BLaER1 treated with 17β-estradiol and CSF1 and Interleukin-3, amounts not matched to agents 10 nM and 100 nM (cell line): ENCODE measurements around the gene SHISA8.

Experiments
- H3K27ac ChIP-seq, 11 experiments: shearing (Covaris generic); formaldehyde crosslinking; 2 replicates each; pipeline ENCODE4 v1.8.1; 2022
- H3K27me3 ChIP-seq, 11 experiments: shearing (Covaris generic); formaldehyde crosslinking; 2 replicates each; pipeline ENCODE4 v1.8.1; 2022
- H3K36me3 ChIP-seq, 11 experiments: shearing (Covaris generic); formaldehyde crosslinking; 2 replicates each; pipeline ENCODE4 v1.8.1; 2022
- H3K4me1 ChIP-seq, 10 experiments: shearing (Covaris generic); formaldehyde crosslinking; 2 replicates each; pipeline ENCODE4 v1.8.1; 2022
- H3K4me2 ChIP-seq, 11 experiments: shearing (Covaris generic); formaldehyde crosslinking; 2 replicates each; pipeline ENCODE4 v1.8.1; 2022
- H3K4me3 ChIP-seq, 10 experiments: shearing (Covaris generic); formaldehyde crosslinking; 2 replicates each; pipeline ENCODE4 v1.8.1; 2022
- H3K9ac ChIP-seq, 11 experiments: shearing (Covaris generic); formaldehyde crosslinking; 2 replicates each; pipeline ENCODE4 v1.8.1; 2022
- H3K9me3 ChIP-seq, 11 experiments: shearing (Covaris generic); formaldehyde crosslinking; replicated peaks in 1 of 11; 2 replicates each; pipeline ENCODE4 v1.8.1; 2022
- H4K20me1 ChIP-seq, 11 experiments: shearing (Covaris generic); formaldehyde crosslinking; 2 replicates each; pipeline ENCODE4 v1.8.1; 2022
- Cebpa-rat ChIP-seq, 11 experiments: shearing (Covaris generic); IDR thresholded peaks; 2 replicates each; pipeline ENCODE4 v1.8.1; 2022

SHISA8 gene

DNA sequence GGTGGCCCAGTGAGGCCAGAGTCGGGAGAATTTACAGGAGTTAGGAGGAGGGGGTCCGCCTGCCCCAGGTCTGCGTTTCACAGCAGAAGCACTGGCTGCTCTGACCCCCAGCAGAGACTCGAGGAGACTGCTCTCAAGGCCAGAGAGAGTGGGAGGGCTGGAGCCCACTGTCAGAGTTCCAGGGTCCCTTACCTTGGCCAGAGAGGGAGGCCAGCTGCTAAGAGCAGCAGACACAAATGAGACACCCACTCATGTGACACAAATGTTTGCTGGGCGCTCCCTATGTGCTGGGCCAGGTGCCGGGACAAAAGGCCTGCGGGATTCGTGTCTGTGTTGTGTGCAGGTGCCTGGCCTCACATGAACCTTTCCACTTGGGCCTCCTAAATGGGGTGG is 14.5 kb upstream of the SHISA8 start:
- no peak for TF ChIP-seq Cebpa-rat (IDR thresholded peaks at IDR 0.05)
- H3K36me3 ChIP-seq = peaks cover 0 to 3% (median 0%) of the 10 kb centered on the region in 11 experiments; a peak in 3 of 22 replicates
- H3K9ac ChIP-seq = peak overlapping the region in 6 of 11 experiments; percentile 17 to 97 (median 62); a peak in 9 of 22 replicates
- peak overlapping the region in 6 of 11 experiments; percentile 46 to 94 (median 68); a peak in 12 of 22 replicates for H3K27ac ChIP-seq
- H4K20me1 ChIP-seq = peaks cover 0 to 31% (median 12%) of the 10 kb centered on the region in 11 experiments; a peak in 14 of 22 replicates
- peak overlapping the region in 10 of 11 experiments; percentile 29 to 99 (median 94); a peak in 20 of 22 replicates for H3K4me2 ChIP-seq
- peaks cover 48 to 95% (median 91%) of the 10 kb centered on the region in 10 experiments for H3K4me1 ChIP-seq
- H3K27me3 ChIP-seq = peaks cover 0 to 45% (median 0%) of the 10 kb centered on the region in 11 experiments; a peak in 7 of 22 replicates
- no peaks in the 10 kb centered on the region for H3K9me3 ChIP-seq
- no peak overlapping the region; a peak in 1 of 20 replicates for H3K4me3 ChIP-seq

DNA sequence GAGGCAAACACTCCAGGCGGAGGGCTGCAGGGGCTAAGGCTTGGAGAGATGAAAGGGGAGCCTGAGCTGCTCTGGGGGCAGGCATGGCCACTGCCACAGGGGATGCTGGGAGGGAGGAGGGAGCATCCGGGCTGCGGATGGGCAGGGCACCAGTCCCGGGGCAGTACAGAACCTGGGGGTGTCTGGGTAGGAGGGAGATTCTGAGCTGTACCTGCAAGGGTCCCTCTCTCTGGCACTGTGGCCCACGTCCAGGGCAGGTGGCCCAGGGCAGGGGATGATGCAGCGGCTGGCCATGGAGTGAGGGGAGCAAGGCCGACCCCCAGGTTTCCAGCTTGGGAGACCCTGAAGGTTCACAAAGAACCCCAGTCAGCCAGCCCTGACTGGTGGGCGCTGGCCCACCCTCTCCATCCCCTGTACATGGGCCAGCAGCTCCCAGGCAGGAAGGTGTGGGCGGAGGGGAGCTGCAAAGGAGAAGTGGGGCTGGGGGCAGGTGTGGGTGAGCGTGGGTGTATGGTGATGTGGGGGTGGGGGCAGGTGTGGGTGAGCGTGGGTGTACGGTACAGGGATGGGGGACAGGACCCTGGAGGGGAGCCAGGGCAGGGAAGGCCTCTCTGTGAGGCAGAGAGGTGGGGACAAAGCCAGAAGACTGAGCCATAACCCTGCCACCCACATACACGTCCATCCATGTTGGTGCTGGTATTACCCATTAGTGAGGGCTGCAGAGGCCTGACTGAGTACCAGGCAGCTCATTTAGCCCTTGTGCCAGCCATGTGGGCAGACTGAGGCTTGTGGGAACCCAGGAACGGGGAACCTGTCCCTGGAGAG is 13.9 kb upstream of the SHISA8 start:
- peaks cover 0 to 9% (median 0%) of the 10 kb centered on the region in 11 experiments; a peak in 8 of 22 replicates for H3K36me3 ChIP-seq
- peaks cover 0 to 41% (median 0%) of the 10 kb centered on the region in 11 experiments; a peak in 7 of 22 replicates for H3K27me3 ChIP-seq
- no peaks in the 10 kb centered on the region for H3K9me3 ChIP-seq
- peaks cover 45 to 95% (median 91%) of the 10 kb centered on the region in 10 experiments for H3K4me1 ChIP-seq
- TF ChIP-seq Cebpa-rat (IDR thresholded peaks at IDR 0.05) = no peak
- H3K4me2 ChIP-seq = peak overlapping the region; percentile 29 to 99 (median 93)
- H3K9ac ChIP-seq = peak overlapping the region in 8 of 11 experiments; percentile 6 to 97 (median 54); a peak in 11 of 22 replicates
- H3K27ac ChIP-seq = peak overlapping the region in 8 of 11 experiments; percentile 32 to 95 (median 64); a peak in 14 of 22 replicates
- no peak overlapping the region; a peak in 1 of 20 replicates for H3K4me3 ChIP-seq
- peaks cover 0 to 25% (median 9%) of the 10 kb centered on the region in 11 experiments; a peak in 12 of 22 replicates for H4K20me1 ChIP-seq

DNA sequence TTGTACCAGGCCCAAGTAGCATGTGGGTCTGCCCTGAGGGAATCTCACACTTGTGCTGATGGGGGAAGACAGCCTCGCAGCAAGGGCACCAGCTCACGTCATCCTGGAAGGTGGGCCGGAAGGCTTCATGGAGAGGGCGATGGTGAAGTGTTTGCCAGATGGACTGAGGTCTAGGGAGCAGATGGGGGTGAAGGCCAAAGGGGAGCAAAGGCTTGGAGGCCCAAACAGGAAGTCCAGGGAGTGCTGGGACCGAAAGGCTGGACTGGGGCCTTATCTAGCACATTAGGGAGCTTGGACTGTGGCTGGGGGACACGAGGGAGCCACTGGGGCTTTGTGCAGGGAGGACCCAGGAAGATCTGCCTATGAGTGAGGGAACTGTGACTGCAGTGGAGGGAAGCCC is 12.9 kb upstream of the SHISA8 start:
- H3K36me3 ChIP-seq = peaks cover 0 to 19% (median 10%) of the 10 kb centered on the region in 11 experiments; a peak in 12 of 22 replicates
- H3K4me1 ChIP-seq = peaks cover 38 to 95% (median 91%) of the 10 kb centered on the region in 10 experiments
- peaks cover 0 to 32% (median 15%) of the 10 kb centered on the region in 11 experiments; a peak in 12 of 22 replicates for H4K20me1 ChIP-seq
- no peak for TF ChIP-seq Cebpa-rat (IDR thresholded peaks at IDR 0.05)
- H3K27me3 ChIP-seq = peaks cover 0 to 32% (median 0%) of the 10 kb centered on the region in 11 experiments; a peak in 7 of 22 replicates
- H3K4me3 ChIP-seq = no peak overlapping the region
- peak overlapping the region in 8 of 11 experiments; percentile 32 to 95 (median 64); a peak in 12 of 22 replicates for H3K27ac ChIP-seq
- peak overlapping the region in 8 of 11 experiments; percentile 13 to 97 (median 54); a peak in 11 of 22 replicates for H3K9ac ChIP-seq
- no peaks in the 10 kb centered on the region for H3K9me3 ChIP-seq
- H3K4me2 ChIP-seq = peak overlapping the region; percentile 29 to 99 (median 93); a peak in 21 of 22 replicates

DNA sequence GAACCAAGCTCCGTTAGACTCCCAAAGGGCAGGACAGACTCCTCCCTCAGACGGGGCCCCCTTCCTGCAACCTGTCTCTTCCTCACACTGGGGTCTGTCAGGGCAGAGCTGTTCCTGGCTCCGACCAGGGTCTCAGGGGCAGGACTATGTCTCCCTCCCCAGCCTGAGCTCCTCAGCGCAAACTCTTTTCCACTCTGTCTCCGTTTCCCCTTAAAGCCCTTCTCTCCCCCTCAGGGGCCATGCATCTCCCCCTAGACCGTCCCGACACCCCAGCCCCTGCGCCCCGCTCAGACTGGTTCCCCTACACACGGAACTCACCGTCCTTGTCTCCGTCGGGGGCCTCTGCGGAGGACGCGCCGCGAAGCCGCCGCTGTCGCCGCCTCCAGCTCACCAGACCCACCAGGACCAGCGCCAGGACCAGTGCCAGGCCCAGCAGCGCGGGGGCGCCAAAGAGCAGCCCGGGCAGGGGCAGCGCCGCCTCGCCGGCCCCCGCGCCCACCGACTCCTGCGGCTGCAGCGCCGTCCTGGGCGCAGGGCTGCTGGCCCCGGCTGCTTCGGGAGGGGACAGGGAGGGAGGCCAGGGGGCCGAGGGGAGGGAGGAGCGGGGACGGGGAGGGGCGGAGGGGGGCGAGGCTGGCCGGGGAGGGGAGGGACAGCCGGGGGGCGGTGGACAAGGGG is 11.0 kb upstream of the SHISA8 start:
- Histone ChIP-seq H3K4me3 (peak overlapping the region; percentile 59 to 80 (median 74)), H3K27ac (peak overlapping the region in 10 of 11 experiments; percentile 66 to 95 (median 94); a peak in 19 of 22 replicates), H3K4me2 (peak overlapping the region; percentile 91 to 99 (median 97)), H4K20me1 (peaks cover 0 to 44% (median 15%) of the 10 kb centered on the region in 11 experiments; a peak in 12 of 22 replicates), H3K9ac (peak overlapping the region; percentile 75 to 97 (median 91)), H3K9me3 (no peaks in the 10 kb centered on the region), H3K4me1 (peaks cover 33 to 95% (median 90%) of the 10 kb centered on the region in 10 experiments), H3K27me3 (peaks cover 0 to 24% (median 0%) of the 10 kb centered on the region in 11 experiments; a peak in 7 of 22 replicates), H3K36me3 (peaks cover 0 to 21% (median 11%) of the 10 kb centered on the region in 11 experiments; a peak in 12 of 22 replicates)
- TF ChIP-seq Cebpa-rat (IDR thresholded peaks at IDR 0.05) = no peak

DNA sequence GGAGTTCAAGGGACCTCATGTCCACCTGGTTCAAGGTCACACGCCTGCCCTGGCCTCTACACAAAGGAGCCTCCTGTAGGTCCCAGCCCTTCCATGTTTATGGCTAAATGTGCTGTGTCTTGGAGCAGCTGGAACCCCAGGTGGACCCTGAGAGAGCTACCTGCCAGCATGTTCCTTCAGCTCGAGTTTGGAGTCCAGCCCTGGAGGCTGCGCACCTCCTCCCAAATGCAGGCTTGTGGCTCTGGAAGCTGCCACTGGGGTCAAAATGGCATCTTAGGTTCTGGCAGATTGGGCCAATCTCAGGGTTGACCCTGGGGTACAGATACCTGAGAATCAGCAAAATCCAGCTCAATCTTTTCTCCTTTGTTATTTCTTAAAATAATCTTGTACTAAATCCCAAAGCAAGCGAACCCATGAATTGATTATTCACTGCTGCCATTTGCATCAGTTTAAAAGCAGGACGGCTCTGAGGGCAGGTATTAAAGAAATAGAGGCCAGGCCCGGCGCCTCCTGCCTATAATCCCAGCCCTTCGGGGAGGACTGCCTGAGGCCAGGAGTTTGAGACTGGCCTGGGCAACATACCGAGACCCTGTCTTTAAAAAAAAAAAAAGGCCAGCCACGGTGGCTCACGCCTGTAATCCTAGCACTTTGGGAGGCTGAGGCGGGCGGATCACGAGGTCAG is 8.9 kb upstream of the SHISA8 start:
- peaks cover 0 to 24% (median 0%) of the 10 kb centered on the region in 11 experiments; a peak in 7 of 22 replicates for H3K27me3 ChIP-seq
- peak overlapping the region in 8 of 11 experiments; percentile 91 to 99 (median 96); a peak in 16 of 22 replicates for H3K4me2 ChIP-seq
- peaks cover 49 to 95% (median 90%) of the 10 kb centered on the region in 10 experiments for H3K4me1 ChIP-seq
- H4K20me1 ChIP-seq = peaks cover 0 to 64% (median 21%) of the 10 kb centered on the region in 11 experiments; a peak in 12 of 22 replicates
- no peaks in the 10 kb centered on the region for H3K9me3 ChIP-seq
- no peak overlapping the region for H3K4me3 ChIP-seq
- peak overlapping the region in 7 of 11 experiments; percentile 0 to 89 (median 39); a peak in 8 of 22 replicates for H3K27ac ChIP-seq
- H3K36me3 ChIP-seq = peaks cover 0 to 21% (median 11%) of the 10 kb centered on the region in 11 experiments; a peak in 12 of 22 replicates
- H3K9ac ChIP-seq = peak overlapping the region in 5 of 11 experiments; percentile 23 to 97 (median 44); a peak in 7 of 22 replicates
- TF ChIP-seq Cebpa-rat (IDR thresholded peaks at IDR 0.05) = no peak

DNA sequence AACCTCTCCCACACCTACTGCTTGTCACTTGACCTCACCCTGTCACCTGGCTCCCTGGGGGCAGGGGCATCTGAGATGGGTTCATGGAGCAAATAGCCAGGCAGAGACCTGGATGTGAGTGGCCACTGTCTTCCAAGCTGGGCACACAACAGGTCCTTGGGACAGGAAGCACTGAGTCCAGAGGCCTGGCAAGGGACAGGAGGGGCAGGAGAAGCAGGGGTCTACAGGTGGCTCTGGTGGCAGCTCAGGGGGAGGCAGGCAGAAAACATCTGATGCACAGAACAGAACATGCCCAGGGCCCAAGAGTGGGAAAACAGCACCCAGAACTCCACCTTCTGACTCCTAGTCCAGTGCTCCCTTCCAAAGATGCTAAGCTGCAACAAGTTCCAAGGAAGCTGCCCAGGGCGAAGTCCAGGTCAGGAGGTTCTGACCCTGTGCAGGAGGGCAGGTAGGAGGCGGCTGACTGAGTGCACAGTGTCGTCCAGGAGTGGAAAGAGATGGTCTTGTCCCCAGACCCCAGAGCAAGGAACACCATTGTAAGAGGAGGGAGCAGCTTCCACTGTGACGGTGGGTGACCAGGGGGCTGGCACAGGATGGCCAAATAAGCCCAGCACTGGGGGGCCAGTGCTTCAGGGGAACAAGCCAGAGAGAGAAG is 8.2 kb upstream of the SHISA8 start:
- H3K9ac ChIP-seq = peak overlapping the region in 5 of 11 experiments; percentile 23 to 97 (median 44); a peak in 7 of 22 replicates
- no peak for TF ChIP-seq Cebpa-rat (IDR thresholded peaks at IDR 0.05)
- peaks cover 0 to 24% (median 2%) of the 10 kb centered on the region in 11 experiments; a peak in 14 of 22 replicates for H3K27me3 ChIP-seq
- peaks cover 0 to 70% (median 26%) of the 10 kb centered on the region in 11 experiments; a peak in 15 of 22 replicates for H4K20me1 ChIP-seq
- H3K4me2 ChIP-seq = peak overlapping the region in 8 of 11 experiments; percentile 91 to 99 (median 96); a peak in 17 of 22 replicates
- peaks cover 0 to 21% (median 11%) of the 10 kb centered on the region in 11 experiments; a peak in 12 of 22 replicates for H3K36me3 ChIP-seq
- H3K9me3 ChIP-seq = no peaks in the 10 kb centered on the region
- H3K4me1 ChIP-seq = peaks cover 49 to 95% (median 90%) of the 10 kb centered on the region in 10 experiments
- H3K4me3 ChIP-seq = no peak overlapping the region
- H3K27ac ChIP-seq = peak overlapping the region in 7 of 11 experiments; percentile 25 to 89 (median 45); a peak in 11 of 22 replicates

DNA sequence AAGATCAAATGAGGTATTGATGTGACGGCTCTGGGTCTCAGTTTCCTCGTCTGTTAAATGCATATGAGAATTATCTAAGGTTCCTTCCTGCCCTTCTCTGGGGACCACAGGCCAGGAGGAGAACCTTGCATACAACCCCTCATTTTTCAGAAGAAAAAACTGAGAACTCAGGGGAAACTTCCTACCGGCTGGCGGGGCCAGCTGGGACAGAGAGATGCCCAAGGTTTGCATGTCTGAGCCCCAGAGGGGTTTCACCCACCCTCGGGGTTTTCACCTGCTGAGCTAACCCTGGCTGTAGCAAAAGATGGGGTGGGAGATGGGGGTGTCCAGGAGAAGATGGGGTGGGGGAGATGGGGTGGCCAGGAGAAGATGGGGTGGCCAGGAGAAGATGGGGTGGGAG is 7.5 kb upstream of the SHISA8 start:
- no peak for TF ChIP-seq Cebpa-rat (IDR thresholded peaks at IDR 0.05)
- peak overlapping the region in 7 of 11 experiments; percentile 14 to 79 (median 43); a peak in 8 of 22 replicates for H3K9ac ChIP-seq

More for the DNA sequence above, 7.5 kb upstream of the SHISA8 start:
- H3K4me3 ChIP-seq = no peak overlapping the region
- peaks cover 0 to 78% (median 29%) of the 10 kb centered on the region in 11 experiments; a peak in 17 of 22 replicates for H4K20me1 ChIP-seq
- peaks cover 5 to 31% (median 10%) of the 10 kb centered on the region in 11 experiments; a peak in 21 of 22 replicates for H3K27me3 ChIP-seq
- H3K4me2 ChIP-seq = peak overlapping the region in 9 of 11 experiments; percentile 89 to 100 (median 97); a peak in 18 of 22 replicates
- H3K4me1 ChIP-seq = peaks cover 52 to 95% (median 91%) of the 10 kb centered on the region in 10 experiments
- no peaks in the 10 kb centered on the region for H3K9me3 ChIP-seq
- peaks cover 0 to 21% (median 11%) of the 10 kb centered on the region in 11 experiments; a peak in 12 of 22 replicates for H3K36me3 ChIP-seq
- peak overlapping the region in 8 of 11 experiments; percentile 81 to 97 (median 90); a peak in 15 of 22 replicates for H3K27ac ChIP-seq
